HEK293 (cell line): Measurements from ENCODE around the gene ELL.

Experiments
- AEBP2 ChIP-seq: fragments of 450-650 bp; formaldehyde crosslinking; IDR thresholded peaks from 2 replicates; pipeline ENCODE4 v1.5.1; 2016; ENCODE audit warnings: missing biosample characterization, missing genetic modification characterization, borderline replicate concordance
- EGR2 ChIP-seq: fragments of 450-650 bp; formaldehyde crosslinking; IDR thresholded peaks from 2 replicates; pipeline ENCODE4 v1.5.1; 2016; ENCODE audit warnings: low read depth, missing biosample characterization, missing genetic modification characterization
- GFI1B ChIP-seq: fragments of 450-650 bp; formaldehyde crosslinking; IDR thresholded peaks from 2 replicates; pipeline ENCODE4 v1.5.1; 2016; ENCODE audit warnings: missing biosample characterization, missing genetic modification characterization
- IKZF3 ChIP-seq: fragments of 450-650 bp; IDR thresholded peaks from 2 replicates; pipeline ENCODE4 v1.5.0; 2018; ENCODE audit warnings: missing biosample characterization, mild to moderate bottlenecking, missing genetic modification characterization, moderate library complexity
- PRDM10 ChIP-seq: fragments of 450-650 bp; formaldehyde crosslinking; IDR thresholded peaks from 2 replicates; pipeline ENCODE4 v1.5.1; 2016; ENCODE audit warnings: missing biosample characterization, missing genetic modification characterization
- RBAK ChIP-seq: fragments of 450-650 bp; formaldehyde crosslinking; IDR thresholded peaks from 2 replicates; pipeline ENCODE4 v1.5.1; 2016; ENCODE audit warnings: missing biosample characterization, missing genetic modification characterization
- SCRT1 ChIP-seq: fragments of 450-650 bp; formaldehyde crosslinking; IDR thresholded peaks from 2 replicates; pipeline ENCODE4 v1.5.1; 2016; ENCODE audit warnings: missing biosample characterization, missing genetic modification characterization, borderline replicate concordance
- SETDB1 ChIP-seq: IDR thresholded peaks from one replicate; pipeline ENCODE4 v1.6.1; 2017; ENCODE audit warnings: mild to moderate bottlenecking, low read length, moderate library complexity, mixed read lengths; ENCODE audit not compliant: insufficient read length
- ZBTB8A ChIP-seq: fragments of 450-650 bp; formaldehyde crosslinking; IDR thresholded peaks from 2 replicates; pipeline ENCODE4 v1.5.1; 2016; ENCODE audit warnings: missing biosample characterization, missing genetic modification characterization
- ZFP37 ChIP-seq: fragments of 450-650 bp; formaldehyde crosslinking; IDR thresholded peaks from 2 replicates; pipeline ENCODE4 v1.5.1; 2016; ENCODE audit warnings: missing biosample characterization, missing genetic modification characterization
- ZFP41 ChIP-seq: fragments of 450-650 bp; formaldehyde crosslinking; IDR thresholded peaks from 2 replicates; pipeline ENCODE4 v1.5.1; 2016; ENCODE audit warnings: missing biosample characterization, missing genetic modification characterization, borderline replicate concordance
- ZNF146 ChIP-seq: fragments of 450-650 bp; formaldehyde crosslinking; IDR thresholded peaks from 2 replicates; pipeline ENCODE4 v1.5.1; 2016; ENCODE audit warnings: missing biosample characterization, missing genetic modification characterization
- ZNF19 ChIP-seq: fragments of 450-650 bp; formaldehyde crosslinking; IDR thresholded peaks from 2 replicates; pipeline ENCODE4; 2016; ENCODE audit warnings: missing biosample characterization, missing genetic modification characterization, low read depth
- ZNF2 ChIP-seq: fragments of 450-650 bp; formaldehyde crosslinking; IDR thresholded peaks from 2 replicates; pipeline ENCODE4 v1.5.1; 2016; ENCODE audit warnings: missing biosample characterization, missing genetic modification characterization
- ZNF24 ChIP-seq: fragments of 450-650 bp; formaldehyde crosslinking; IDR thresholded peaks from 2 replicates; pipeline ENCODE4 v1.5.1; 2016; ENCODE audit warnings: missing biosample characterization, missing genetic modification characterization
- ZNF311 ChIP-seq: fragments of 450-650 bp; formaldehyde crosslinking; IDR thresholded peaks from 2 replicates; pipeline ENCODE4 v1.5.1; 2017; ENCODE audit warnings: missing biosample characterization, missing genetic modification characterization, borderline replicate concordance
- ZNF350 ChIP-seq: fragments of 450-650 bp; formaldehyde crosslinking; IDR thresholded peaks from 2 replicates; pipeline ENCODE4 v1.5.0; 2017; ENCODE audit warnings: missing biosample characterization, mild to moderate bottlenecking, missing genetic modification characterization
- ZNF501 ChIP-seq: fragments of 450-650 bp; formaldehyde crosslinking; IDR thresholded peaks from 2 replicates; pipeline ENCODE4 v1.5.1; 2016; ENCODE audit warnings: missing biosample characterization, missing genetic modification characterization
- ZNF558 ChIP-seq: fragments of 450-650 bp; formaldehyde crosslinking; IDR thresholded peaks from 2 replicates; pipeline ENCODE4 v1.5.1; 2016; ENCODE audit warnings: missing biosample characterization, missing genetic modification characterization
- ZNF596 ChIP-seq: fragments of 450-650 bp; IDR thresholded peaks from 2 replicates; pipeline ENCODE4 v1.5.0; 2018; ENCODE audit warnings: missing biosample characterization, mild to moderate bottlenecking, missing genetic modification characterization, moderate library complexity
- ZNF600 ChIP-seq: fragments of 450-650 bp; formaldehyde crosslinking; IDR thresholded peaks from 2 replicates; pipeline ENCODE4 v1.5.1; 2016; ENCODE audit warnings: missing biosample characterization, missing genetic modification characterization
- ZNF623 ChIP-seq: fragments of 450-650 bp; formaldehyde crosslinking; IDR thresholded peaks from 2 replicates; pipeline ENCODE4 v1.5.1; 2016; ENCODE audit warnings: missing biosample characterization, missing genetic modification characterization
- ZNF624 ChIP-seq: fragments of 450-650 bp; formaldehyde crosslinking; IDR thresholded peaks from 2 replicates; pipeline ENCODE4 v1.5.1; 2017; ENCODE audit warnings: missing biosample characterization, missing genetic modification characterization
- ZNF670 ChIP-seq: fragments of 450-650 bp; formaldehyde crosslinking; IDR thresholded peaks from 2 replicates; pipeline ENCODE4 v1.5.1; 2016; ENCODE audit warnings: missing biosample characterization, missing genetic modification characterization, low read depth
- ZNF747 ChIP-seq: fragments of 450-650 bp; formaldehyde crosslinking; IDR thresholded peaks from 2 replicates; pipeline ENCODE4 v1.5.1; 2016; ENCODE audit warnings: missing biosample characterization, missing genetic modification characterization
- ZNF791 ChIP-seq: fragments of 450-650 bp; formaldehyde crosslinking; IDR thresholded peaks from 2 replicates; pipeline ENCODE4 v1.5.1; 2016; ENCODE audit warnings: missing biosample characterization, missing genetic modification characterization
- TF ChIP-seq, protein P1 (sequence below): fragments of 450-650 bp; formaldehyde crosslinking; IDR thresholded peaks from 2 replicates; pipeline ENCODE4 v1.5.1; 2017; ENCODE audit warnings: missing biosample characterization, missing genetic modification characterization
- TF ChIP-seq, protein P2 (sequence below): fragments of 450-650 bp; formaldehyde crosslinking; IDR thresholded peaks from 2 replicates; pipeline ENCODE4 v1.5.1; 2016; ENCODE audit warnings: missing biosample characterization, missing genetic modification characterization
- TF ChIP-seq, protein P3 (sequence below): fragments of 450-650 bp; formaldehyde crosslinking; IDR thresholded peaks from 2 replicates; pipeline ENCODE4 v1.5.1; 2016; ENCODE audit warnings: missing biosample characterization, missing genetic modification characterization

The ELL gene

GRCh38 chr19:18521692-18522123, at the start of gene ELL (continued):
- TF ChIP-seq PRDM10 (tag by site-specific recombination): no peak; the same call in 1 of the 2 replicates
- TF ChIP-seq ZNF747 (tag by site-specific recombination): no peak
- 0 out of 2 replicates have a peak, but pooled peaks have one; percentile 3 for TF ChIP-seq ZNF146 (tag by site-specific recombination)
- no peak for TF ChIP-seq ZNF350
- no peak for TF ChIP-seq ZNF623
- no peak for TF ChIP-seq AEBP2 (tag by site-specific recombination)
- peak; percentile 50 for TF ChIP-seq ZNF501 (tag by site-specific recombination)
- TF ChIP-seq RBAK (tag by site-specific recombination): no peak
- TF ChIP-seq ZNF24 (tag by site-specific recombination): peak; percentile 62; the same call in 1 of the 2 replicates
- no peak for TF ChIP-seq ZNF558 (tag by site-specific recombination)
- no peak for TF ChIP-seq ZNF19 (tag by site-specific recombination)
- TF ChIP-seq, protein P1, sequence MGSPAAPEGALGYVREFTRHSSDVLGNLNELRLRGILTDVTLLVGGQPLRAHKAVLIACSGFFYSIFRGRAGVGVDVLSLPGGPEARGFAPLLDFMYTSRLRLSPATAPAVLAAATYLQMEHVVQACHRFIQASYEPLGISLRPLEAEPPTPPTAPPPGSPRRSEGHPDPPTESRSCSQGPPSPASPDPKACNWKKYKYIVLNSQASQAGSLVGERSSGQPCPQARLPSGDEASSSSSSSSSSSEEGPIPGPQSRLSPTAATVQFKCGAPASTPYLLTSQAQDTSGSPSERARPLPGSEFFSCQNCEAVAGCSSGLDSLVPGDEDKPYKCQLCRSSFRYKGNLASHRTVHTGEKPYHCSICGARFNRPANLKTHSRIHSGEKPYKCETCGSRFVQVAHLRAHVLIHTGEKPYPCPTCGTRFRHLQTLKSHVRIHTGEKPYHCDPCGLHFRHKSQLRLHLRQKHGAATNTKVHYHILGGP (tag by site-specific recombination): no peak
- peak; percentile 76; the same call in 1 of the 2 replicates for TF ChIP-seq ZNF2 (tag by site-specific recombination)
- TF ChIP-seq ZNF624 (tag by site-specific recombination): no peak
- TF ChIP-seq ZNF791 (tag by site-specific recombination): no peak
- no peak for TF ChIP-seq SETDB1
- peak; percentile 39 for TF ChIP-seq ZBTB8A (tag by site-specific recombination)
- TF ChIP-seq ZFP41 (tag by site-specific recombination): no peak
- no peak for TF ChIP-seq ZNF596 (tag by site-specific recombination)
- peak; percentile 68; the same call in 1 of the 2 replicates for TF ChIP-seq ZNF600 (tag by site-specific recombination)
- TF ChIP-seq ZFP37: no peak
- TF ChIP-seq ZNF670 (tag by site-specific recombination): no peak
- peak; percentile 32; the same call in 1 of the 2 replicates for TF ChIP-seq EGR2 (tag by site-specific recombination)
- no peak for TF ChIP-seq SCRT1
- TF ChIP-seq IKZF3 (tag by site-specific recombination): no peak
- no peak for TF ChIP-seq GFI1B (tag by site-specific recombination)
- TF ChIP-seq, protein P2, sequence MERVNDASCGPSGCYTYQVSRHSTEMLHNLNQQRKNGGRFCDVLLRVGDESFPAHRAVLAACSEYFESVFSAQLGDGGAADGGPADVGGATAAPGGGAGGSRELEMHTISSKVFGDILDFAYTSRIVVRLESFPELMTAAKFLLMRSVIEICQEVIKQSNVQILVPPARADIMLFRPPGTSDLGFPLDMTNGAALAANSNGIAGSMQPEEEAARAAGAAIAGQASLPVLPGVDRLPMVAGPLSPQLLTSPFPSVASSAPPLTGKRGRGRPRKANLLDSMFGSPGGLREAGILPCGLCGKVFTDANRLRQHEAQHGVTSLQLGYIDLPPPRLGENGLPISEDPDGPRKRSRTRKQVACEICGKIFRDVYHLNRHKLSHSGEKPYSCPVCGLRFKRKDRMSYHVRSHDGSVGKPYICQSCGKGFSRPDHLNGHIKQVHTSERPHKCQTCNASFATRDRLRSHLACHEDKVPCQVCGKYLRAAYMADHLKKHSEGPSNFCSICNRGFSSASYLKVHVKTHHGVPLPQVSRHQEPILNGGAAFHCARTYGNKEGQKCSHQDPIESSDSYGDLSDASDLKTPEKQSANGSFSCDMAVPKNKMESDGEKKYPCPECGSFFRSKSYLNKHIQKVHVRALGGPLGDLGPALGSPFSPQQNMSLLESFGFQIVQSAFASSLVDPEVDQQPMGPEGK (tag by site-specific recombination): peak; percentile 62
- TF ChIP-seq ZNF311: no peak
- TF ChIP-seq, protein P3, sequence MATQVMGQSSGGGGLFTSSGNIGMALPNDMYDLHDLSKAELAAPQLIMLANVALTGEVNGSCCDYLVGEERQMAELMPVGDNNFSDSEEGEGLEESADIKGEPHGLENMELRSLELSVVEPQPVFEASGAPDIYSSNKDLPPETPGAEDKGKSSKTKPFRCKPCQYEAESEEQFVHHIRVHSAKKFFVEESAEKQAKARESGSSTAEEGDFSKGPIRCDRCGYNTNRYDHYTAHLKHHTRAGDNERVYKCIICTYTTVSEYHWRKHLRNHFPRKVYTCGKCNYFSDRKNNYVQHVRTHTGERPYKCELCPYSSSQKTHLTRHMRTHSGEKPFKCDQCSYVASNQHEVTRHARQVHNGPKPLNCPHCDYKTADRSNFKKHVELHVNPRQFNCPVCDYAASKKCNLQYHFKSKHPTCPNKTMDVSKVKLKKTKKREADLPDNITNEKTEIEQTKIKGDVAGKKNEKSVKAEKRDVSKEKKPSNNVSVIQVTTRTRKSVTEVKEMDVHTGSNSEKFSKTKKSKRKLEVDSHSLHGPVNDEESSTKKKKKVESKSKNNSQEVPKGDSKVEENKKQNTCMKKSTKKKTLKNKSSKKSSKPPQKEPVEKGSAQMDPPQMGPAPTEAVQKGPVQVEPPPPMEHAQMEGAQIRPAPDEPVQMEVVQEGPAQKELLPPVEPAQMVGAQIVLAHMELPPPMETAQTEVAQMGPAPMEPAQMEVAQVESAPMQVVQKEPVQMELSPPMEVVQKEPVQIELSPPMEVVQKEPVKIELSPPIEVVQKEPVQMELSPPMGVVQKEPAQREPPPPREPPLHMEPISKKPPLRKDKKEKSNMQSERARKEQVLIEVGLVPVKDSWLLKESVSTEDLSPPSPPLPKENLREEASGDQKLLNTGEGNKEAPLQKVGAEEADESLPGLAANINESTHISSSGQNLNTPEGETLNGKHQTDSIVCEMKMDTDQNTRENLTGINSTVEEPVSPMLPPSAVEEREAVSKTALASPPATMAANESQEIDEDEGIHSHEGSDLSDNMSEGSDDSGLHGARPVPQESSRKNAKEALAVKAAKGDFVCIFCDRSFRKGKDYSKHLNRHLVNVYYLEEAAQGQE (tag by site-specific recombination): peak; percentile 42; the same call in 1 of the 2 replicates
